D721Med (cell line): ENCODE measurements around the gene GRN.

ENCODE experiments used
- DNase-seq: peaks from one replicate; pipeline ENCODE4 v3.0.0; 2011; ENCODE audit warnings: low spot score; ENCODE audit not compliant: insufficient read length
- FAIRE-seq: peaks from 2 replicates; lab custom pipeline; 2011; peaks lifted over from hg19 to GRCh38; lab: Jason Lieb, UNC
- CTCF ChIP-seq: IDR thresholded peaks from 2 replicates; pipeline ENCODE4 v1.5.1; 2012; ENCODE audit warnings: mild to moderate bottlenecking, control low read depth; ENCODE audit not compliant: insufficient read depth; ENCODE audit errors: missing control alignments

Gene GRN

GRCh38 chr17:44321246-44322120 is 23.6 kb upstream of the GRN start:
- FAIRE-seq (no peak), DNase-seq (no peak)
- no peak for TF ChIP-seq CTCF

- no peak for DNase-seq
- no peak for FAIRE-seq
- TF ChIP-seq CTCF, result no peak
These were observed 22.7 kb upstream of the GRN start for GRCh38 chr17:44322236-44322895.

- no peak for TF ChIP-seq CTCF
- no peak for DNase-seq
- no peak for FAIRE-seq
These were observed 21.6 kb upstream of the GRN start for GRCh38 chr17:44323359-44324091.

- no peak for FAIRE-seq
- DNase-seq, result no peak
- no peak for TF ChIP-seq CTCF
These were observed 21.0 kb upstream of the GRN start for GRCh38 chr17:44324092-44324570.

GRCh38 chr17:44324571-44325275 is 20.4 kb upstream of the GRN start, which contains the start of gene SLC25A39:
Gene SLC25A39, minus strand, starts transcription at chr17:44324823. Its CDS starts 1,261 bp downstream, at chr17:44323562.
- no peak for TF ChIP-seq CTCF
- DNase-seq, result peak; percentile 61
- no peak for FAIRE-seq

- FAIRE-seq (no peak), DNase-seq (peak; percentile 83)
- TF ChIP-seq CTCF, result no peak
These were observed 18.1 kb upstream of the GRN start for GRCh38 chr17:44326861-44327444.
